Measurements from ENCODE around the gene ABLIM3. TPM values are rescaled to one million over a fixed set of nuclear protein-coding genes. Genes with fewer than 3 reads are reported as not detected.

Gene ABLIM3
- polyA plus RNA-seq, 1 donor (not counting 4 experiments of a cell fraction or from before 2014, with no cell fraction given), result 7.9 TPM

DNA sequence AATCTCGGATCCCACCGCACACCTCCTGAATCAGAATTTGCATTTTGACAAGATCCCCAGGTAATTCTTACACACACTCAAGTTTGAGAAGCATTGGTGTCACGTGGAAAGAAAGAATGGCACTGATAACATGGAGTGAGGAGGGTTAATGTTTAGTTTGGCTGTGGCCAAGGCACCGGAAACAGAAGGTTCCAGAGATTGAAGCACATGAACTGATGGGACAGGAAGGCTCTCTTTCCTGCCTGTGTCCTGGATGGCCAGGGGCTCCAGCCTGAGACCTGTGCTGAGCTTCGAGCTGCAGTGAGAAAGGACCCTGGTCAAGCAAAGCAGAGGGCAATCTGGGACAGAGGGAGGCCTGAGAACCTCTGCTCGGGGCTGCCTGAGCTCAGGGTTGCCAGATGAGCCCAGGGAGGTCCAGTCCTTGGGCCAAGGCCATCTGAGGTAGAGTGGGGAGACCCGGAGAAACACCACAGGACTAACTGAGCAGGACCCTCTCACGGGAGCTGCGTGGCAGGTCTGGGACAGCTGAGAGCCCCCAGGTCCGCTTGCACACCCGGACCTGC is 157.6 kb downstream of the ABLIM3 start:
- no peaks in the 10 kb centered on the region for H4K20me1 ChIP-seq (ENCODE audit: control insufficient read depth, extremely low read depth, insufficient read depth, low read length)
- no peak overlapping the region for H2AFZ ChIP-seq (ENCODE audit: control insufficient read depth, low read length)
- dilution Hi-C loops (cut with MboI; ENCODE audit: extremely low pct_ligation_motif_present, low sequenced_read_pairs), result no loop called here
- H3K36me3 ChIP-seq (ENCODE audit: control insufficient read depth in 2 of 2, extremely low read depth in 1 of 2, insufficient read depth in 2 of 2, low read length in 2 of 2), result peaks cover 0 to 2% of the 10 kb centered on the region in 2 experiments
- no peak overlapping the region for H3K4me2 ChIP-seq (ENCODE audit: control insufficient read depth, extremely low read depth, insufficient read depth, low read depth, low read length)
- H3K4me1 ChIP-seq (ENCODE audit: control insufficient read depth, extremely low read depth, insufficient read depth, low read length), result peaks cover 23% of the 10 kb centered on the region
- DNase-seq (ENCODE audit: low read depth, low spot score), result no peak
- H3K9ac ChIP-seq (ENCODE audit: control insufficient read depth, extremely low read depth, insufficient read depth, low read length), result no peak overlapping the region
- H3K9me1 ChIP-seq (ENCODE audit: control insufficient read depth, extremely low read depth, insufficient read depth, low read length), result no peaks in the 10 kb centered on the region
- no peak overlapping the region for H3K27ac ChIP-seq (ENCODE audit: control insufficient read depth, insufficient read depth, low read length)
- no peak for TF ChIP-seq EZH2 (IDR thresholded peaks at IDR 0.05; ENCODE audit: low read length)
- TF ChIP-seq, protein P1, sequence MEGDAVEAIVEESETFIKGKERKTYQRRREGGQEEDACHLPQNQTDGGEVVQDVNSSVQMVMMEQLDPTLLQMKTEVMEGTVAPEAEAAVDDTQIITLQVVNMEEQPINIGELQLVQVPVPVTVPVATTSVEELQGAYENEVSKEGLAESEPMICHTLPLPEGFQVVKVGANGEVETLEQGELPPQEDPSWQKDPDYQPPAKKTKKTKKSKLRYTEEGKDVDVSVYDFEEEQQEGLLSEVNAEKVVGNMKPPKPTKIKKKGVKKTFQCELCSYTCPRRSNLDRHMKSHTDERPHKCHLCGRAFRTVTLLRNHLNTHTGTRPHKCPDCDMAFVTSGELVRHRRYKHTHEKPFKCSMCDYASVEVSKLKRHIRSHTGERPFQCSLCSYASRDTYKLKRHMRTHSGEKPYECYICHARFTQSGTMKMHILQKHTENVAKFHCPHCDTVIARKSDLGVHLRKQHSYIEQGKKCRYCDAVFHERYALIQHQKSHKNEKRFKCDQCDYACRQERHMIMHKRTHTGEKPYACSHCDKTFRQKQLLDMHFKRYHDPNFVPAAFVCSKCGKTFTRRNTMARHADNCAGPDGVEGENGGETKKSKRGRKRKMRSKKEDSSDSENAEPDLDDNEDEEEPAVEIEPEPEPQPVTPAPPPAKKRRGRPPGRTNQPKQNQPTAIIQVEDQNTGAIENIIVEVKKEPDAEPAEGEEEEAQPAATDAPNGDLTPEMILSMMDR (optimal IDR thresholded peaks at IDR 0.05 in 1 of 3, IDR thresholded peaks at IDR 0.05 in 1 of 3, conservative IDR thresholded peaks at IDR 0.05 in 1 of 3; ENCODE audit: extremely low read depth in 1 of 3, insufficient read depth in 2 of 3, low read length in 3 of 3), result no peak
- H3K79me2 ChIP-seq (ENCODE audit: control insufficient read depth, insufficient read depth, low read length), result no peaks in the 10 kb centered on the region
- H3K4me3 ChIP-seq (ENCODE audit: control insufficient read depth in 2 of 3, extremely low read depth in 1 of 3, insufficient read depth in 2 of 3, low read depth in 1 of 3, low read length in 3 of 3), result no peak overlapping the region
- H3K27me3 ChIP-seq (ENCODE audit: control insufficient read depth, extremely low read depth, insufficient read depth, low read length), result no peaks in the 10 kb centered on the region
- H3K9me3 ChIP-seq (ENCODE audit: control insufficient read depth, low read depth, low read length), result no peaks in the 10 kb centered on the region
- no peak for FAIRE-seq

DNA sequence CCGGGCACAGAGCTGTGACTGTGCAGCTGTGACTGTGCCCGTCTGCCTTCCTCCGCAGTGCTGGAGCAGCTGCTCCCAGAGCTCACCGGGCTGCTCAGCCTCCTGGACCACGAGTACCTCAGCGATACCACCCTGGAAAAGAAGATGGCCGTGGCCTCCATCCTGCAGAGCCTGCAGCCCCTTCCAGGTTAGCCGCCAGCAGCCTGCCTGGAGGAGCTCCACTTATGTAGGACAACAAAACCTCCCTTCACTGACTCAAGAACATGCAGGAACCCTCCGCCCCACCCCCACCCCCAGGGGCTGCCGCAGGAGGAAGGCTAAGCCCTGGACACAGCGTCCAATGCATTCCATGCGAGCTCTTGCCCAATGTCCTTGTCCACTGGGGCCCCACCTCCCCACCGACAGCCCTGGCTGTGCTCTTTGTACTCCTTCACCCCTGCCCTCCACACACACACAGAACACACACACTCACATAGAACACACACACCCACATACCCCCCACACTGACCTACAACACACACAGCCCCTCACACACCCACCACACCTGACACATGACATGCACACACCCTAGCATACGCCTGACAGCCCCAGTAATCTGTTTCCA is 158.3 kb downstream of the ABLIM3 start:
- H3K4me1 ChIP-seq (ENCODE audit: control insufficient read depth, extremely low read depth, insufficient read depth, low read length), result peaks cover 23% of the 10 kb centered on the region
- FAIRE-seq (no peak), DNase-seq (ENCODE audit: low read depth, low spot score) (no peak)
- H3K9me3 ChIP-seq (ENCODE audit: control insufficient read depth, low read depth, low read length), result no peaks in the 10 kb centered on the region
- peaks cover 2 to 4% of the 10 kb centered on the region in 2 experiments for H3K36me3 ChIP-seq (ENCODE audit: control insufficient read depth in 2 of 2, extremely low read depth in 1 of 2, insufficient read depth in 2 of 2, low read length in 2 of 2)
- H3K27me3 ChIP-seq (ENCODE audit: control insufficient read depth, extremely low read depth, insufficient read depth, low read length), result no peaks in the 10 kb centered on the region
- dilution Hi-C loops (cut with MboI; ENCODE audit: extremely low pct_ligation_motif_present, low sequenced_read_pairs), result no loop called here
- no peaks in the 10 kb centered on the region for H3K9me1 ChIP-seq (ENCODE audit: control insufficient read depth, extremely low read depth, insufficient read depth, low read length)
- H3K4me2 ChIP-seq (ENCODE audit: control insufficient read depth, extremely low read depth, insufficient read depth, low read depth, low read length), result no peak overlapping the region
- H4K20me1 ChIP-seq (ENCODE audit: control insufficient read depth, extremely low read depth, insufficient read depth, low read length), result no peaks in the 10 kb centered on the region
- no peak overlapping the region for H3K27ac ChIP-seq (ENCODE audit: control insufficient read depth, insufficient read depth, low read length)
- no peak overlapping the region for H3K9ac ChIP-seq (ENCODE audit: control insufficient read depth, extremely low read depth, insufficient read depth, low read length)
- no peak overlapping the region for H3K4me3 ChIP-seq (ENCODE audit: control insufficient read depth in 2 of 3, extremely low read depth in 1 of 3, insufficient read depth in 2 of 3, low read depth in 1 of 3, low read length in 3 of 3)
- no peak overlapping the region for H2AFZ ChIP-seq (ENCODE audit: control insufficient read depth, low read length)
- no peaks in the 10 kb centered on the region for H3K79me2 ChIP-seq (ENCODE audit: control insufficient read depth, insufficient read depth, low read length)
- no peak for TF ChIP-seq EZH2 (IDR thresholded peaks at IDR 0.05; ENCODE audit: low read length)
- TF ChIP-seq, protein P1 (optimal IDR thresholded peaks at IDR 0.05 in 1 of 3, IDR thresholded peaks at IDR 0.05 in 1 of 3, conservative IDR thresholded peaks at IDR 0.05 in 1 of 3; ENCODE audit: extremely low read depth in 1 of 3, insufficient read depth in 2 of 3, low read length in 3 of 3), result no peak
